ENCODE measurements around the gene TBC1D14.

DNA sequence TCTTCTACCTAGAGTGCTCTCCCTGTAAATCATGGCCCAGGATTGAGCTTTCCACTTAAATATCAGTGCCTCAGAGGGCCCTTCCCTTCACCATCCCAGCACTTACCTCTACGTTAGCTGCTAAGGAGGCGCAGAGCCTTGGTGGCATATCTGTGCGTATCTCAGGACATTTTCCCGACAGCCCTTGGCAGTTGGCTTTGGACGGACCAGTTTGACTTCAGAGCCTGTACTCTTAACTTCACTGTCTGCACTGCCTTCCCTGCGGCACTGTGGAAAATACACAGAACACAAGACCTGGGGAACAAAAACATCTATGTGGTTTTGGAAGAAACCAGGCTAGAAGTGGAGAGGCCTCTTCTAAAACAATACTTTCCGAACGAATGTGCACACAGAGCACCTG is 135.9 kb downstream of the TBC1D14 start:
- TF ChIP-seq POLR2A (IDR thresholded peaks at IDR 0.05; ENCODE audit: low read depth, low read length) (no peak), TAF1 (IDR thresholded peaks at IDR 0.05; ENCODE audit: low read depth, low read length) (no peak)

Measured in GM12891 (cell line).